NOMO-1 treated with DMSO at 0.1 percent for 48 hours (cell line): ENCODE data around the gene GPR108.
"Not testable (repeated sequence)": the region's sequence is repeated elsewhere in the genome, so short reads cannot be mapped to it uniquely, and the experiment has no call there.

Experiments
- DNase-seq: peaks from one replicate; lab custom pipeline; 2025; ENCODE audit not compliant: unreplicated experiment; lab: John Stamatoyannopoulos, UW

GPR108 gene

DNA sequence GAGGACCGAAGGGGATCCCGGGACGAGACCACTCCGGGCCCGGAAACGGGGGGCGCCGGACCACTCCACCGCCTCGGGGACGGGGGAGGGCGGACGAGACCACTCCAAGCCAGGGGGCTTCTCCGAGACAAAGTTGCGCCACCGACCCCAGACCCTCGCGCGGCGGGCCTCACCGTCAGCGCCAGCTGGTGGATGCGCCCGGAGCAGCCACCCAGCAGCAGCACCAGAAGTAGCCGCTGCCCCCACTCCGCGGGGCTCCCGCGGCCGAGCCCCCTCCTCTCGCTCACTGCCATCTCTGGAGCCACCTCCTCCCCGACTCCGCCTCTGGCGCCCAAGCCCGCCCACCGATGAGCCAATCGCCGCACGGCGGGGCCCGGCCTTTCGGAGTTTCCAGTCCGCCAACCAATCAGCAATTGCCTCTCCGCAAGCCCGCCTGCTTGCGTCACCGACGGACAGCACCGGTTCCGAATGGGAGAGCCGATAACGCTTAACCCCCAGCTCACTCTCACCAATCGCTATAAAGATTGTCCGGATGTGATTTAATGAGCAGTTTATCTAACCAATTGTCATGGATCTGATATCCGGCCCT lies at the start of gene GPR108:
Gene GPR108, minus strand, starts transcription at position 297 of the 589 bp plus-strand sequence. Its CDS starts 4 bp downstream, at position 293.
- peak; percentile 100 for DNase-seq

DNA sequence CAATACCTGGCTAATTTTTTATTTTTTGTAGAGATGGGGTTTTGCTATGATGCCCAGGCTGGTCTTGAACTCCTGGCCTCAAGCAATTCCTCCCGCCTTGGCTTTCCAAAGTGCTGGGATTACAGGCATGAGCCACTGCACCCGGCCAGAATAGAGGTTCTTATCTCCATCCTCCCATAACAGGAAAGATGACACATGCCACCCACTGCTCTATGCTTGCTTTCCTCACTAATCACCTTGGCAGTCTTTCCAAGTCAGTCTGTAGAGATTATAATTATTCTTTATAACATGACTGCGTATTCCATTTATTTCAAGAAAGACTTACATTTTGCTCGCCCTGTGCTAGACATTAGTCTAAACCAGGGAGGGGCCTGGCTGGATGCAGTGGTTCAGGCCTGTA lies 41.8 kb upstream of the GPR108 start:
- no peak for DNase-seq

DNA sequence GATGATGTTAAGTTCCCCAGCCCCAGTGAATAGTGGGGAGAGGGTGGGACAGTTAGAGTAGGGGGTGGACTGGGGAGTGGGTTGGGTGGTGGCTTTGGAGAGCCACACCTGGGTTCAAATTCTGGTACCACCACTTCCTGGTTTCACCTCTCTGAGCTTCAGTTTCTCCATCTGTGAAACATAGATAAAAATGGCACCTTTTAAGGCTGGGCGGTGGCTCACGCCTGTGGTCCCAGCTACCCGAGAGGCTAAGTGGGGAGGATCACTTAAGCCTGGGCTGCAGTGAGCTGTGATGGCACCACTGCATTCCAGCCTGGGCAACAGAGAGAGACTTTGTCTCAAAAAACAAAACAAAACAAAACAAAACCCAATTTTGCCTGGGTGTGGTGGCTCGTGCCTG lies 41.0 kb upstream of the GPR108 start:
- DNase-seq, result no peak

DNA sequence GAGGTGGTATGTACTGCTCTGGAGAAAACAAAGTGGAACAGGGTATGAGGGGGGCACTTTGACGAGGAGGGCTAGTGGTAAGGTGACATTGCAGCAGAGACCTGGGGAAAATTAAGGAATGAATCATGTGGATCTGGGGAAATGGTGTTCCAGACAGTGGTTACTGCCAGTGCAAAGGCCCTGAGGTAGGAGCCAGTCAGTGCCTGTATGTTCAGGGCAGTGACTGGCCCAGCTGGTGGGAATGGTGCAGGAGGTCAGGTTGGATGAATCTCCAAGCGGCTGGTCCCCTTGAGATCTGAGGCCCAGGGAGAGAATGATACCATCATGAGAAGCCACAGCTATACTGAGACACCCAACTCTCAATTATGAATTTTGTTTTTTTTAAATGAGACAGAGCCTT lies 40.1 kb upstream of the GPR108 start:
- DNase-seq, result no peak

DNA sequence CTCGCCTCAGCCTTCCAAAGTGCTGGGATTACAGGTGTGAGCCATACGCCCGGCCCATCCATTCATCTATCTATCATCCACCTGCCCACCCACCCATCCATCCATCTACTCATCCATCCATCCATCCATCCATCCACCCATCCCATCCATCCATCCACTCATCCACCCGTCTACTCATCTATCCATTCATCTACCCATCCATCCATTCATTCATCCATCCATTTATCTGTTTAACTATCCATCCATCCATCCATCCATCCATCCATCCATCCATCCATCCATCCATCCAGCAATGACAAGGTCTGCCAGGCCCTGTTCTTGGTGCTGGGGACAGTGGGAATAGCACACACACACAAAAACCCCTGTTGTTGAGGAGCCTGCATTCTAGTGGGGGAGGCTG lies 39.6 kb upstream of the GPR108 start:
- DNase-seq, result no peak

DNA sequence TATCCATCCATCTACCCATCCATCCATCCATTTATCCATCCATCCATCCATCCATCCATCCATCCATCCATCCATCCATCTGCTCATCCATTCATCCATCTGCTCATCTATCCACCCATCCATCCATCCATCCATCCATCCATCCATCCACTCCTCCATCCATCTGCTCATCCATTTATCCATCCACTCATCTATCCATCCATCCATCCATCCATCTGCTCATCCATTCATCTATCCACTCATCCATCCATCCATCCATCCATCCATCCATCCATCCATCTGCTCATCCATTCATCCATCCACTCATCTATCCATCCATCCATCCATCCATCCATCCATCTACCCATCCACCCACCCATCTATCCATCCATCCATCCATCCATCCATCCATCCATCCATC lies 38.7 kb upstream of the GPR108 start:
- not testable (repeated sequence) for DNase-seq

DNA sequence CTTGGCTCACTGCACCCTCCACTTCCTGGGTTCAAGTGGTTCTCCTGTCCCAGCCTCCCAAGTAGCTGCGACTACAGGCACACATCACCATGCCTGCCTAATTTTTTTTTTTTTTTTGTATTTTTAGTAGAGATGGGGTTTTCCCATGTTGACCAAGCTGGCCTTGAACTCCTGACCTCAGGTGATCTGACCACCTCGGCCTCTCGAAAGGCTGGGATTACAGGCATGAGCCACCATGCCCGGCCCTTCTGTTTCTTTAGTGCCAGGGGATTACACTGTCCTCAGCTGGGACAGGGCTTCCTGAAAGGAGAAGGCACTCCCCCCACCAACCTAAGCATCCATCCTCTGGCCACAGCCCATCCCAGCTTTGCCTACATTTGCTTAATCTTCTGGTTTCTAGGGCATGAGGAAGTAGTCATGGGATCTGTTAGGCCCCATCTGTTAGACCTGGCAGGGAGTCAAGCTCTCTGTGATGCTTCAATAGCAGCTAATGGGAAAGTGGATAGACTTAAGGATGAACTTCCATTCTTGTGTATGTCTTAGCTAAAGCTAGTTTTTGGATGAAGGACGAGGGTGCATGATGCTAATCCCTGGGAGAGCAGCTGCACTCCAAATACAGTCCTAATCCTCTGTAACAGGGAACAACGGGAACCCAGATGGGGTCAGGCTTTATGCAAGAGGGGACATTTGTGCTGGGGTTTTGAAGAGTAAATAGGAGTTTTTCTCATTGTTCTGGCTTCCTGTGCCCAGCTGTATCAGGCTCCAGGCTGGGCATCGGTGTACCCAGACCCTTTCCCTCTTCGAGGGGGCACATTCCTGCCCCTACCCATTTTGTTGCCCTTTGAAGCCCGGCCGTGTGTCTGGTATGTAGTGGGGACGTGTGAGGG lies 37.7 kb upstream of the GPR108 start:
- DNase-seq, result no peak

DNA sequence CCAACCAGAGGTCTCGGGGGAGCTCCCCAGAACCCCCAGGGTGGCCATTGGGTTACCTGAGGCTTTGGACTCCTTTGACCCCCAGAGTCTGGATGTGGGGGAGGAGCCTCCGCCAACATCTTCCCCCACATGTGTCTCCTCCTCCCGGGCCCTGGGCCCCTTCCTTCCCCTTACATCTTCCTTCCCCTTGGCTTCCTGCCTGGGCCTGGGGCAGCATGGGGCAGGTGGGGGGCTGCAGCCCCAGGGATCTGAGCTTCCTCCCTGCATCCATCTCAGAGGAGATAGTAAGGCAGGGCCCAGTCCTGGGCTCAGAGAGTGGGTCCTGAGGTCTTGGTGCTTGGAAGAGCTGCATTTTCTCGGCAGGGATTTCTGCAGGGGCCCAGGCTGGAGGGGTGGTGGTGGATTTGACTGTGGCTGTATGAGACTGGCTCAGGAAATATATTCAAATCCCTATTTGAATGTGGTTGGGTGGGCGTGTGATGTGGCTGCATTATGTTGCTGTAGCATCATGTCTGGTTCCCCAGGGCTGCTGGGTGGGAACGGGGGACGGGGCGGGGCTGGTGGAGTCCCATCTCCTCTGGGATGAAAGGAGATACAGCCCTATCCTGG lies 36.0 kb upstream of the GPR108 start:
- DNase-seq, result peak; percentile 54

DNA sequence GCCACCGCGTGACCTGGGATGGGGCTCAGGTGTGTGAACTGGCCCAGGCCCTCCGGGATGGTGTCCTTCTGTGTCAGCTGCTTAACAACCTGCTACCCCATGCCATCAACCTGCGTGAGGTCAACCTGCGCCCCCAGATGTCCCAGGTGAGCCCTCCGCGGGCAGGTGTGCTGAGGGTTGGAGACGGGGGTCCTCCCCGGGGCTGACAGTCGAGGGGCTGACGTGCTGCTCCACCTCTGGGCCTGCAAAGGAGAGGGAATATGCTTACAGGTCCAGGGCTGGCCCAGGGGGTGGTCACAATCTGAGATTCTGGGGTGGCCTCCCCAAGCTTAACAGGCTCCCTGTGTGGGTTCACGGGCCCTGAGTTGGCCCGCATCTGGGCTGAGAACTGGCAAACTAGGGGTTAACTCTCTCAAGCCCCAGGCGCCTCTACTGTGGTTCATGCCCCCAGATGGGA lies 35.5 kb upstream of the GPR108 start:
- DNase-seq, result no peak

DNA sequence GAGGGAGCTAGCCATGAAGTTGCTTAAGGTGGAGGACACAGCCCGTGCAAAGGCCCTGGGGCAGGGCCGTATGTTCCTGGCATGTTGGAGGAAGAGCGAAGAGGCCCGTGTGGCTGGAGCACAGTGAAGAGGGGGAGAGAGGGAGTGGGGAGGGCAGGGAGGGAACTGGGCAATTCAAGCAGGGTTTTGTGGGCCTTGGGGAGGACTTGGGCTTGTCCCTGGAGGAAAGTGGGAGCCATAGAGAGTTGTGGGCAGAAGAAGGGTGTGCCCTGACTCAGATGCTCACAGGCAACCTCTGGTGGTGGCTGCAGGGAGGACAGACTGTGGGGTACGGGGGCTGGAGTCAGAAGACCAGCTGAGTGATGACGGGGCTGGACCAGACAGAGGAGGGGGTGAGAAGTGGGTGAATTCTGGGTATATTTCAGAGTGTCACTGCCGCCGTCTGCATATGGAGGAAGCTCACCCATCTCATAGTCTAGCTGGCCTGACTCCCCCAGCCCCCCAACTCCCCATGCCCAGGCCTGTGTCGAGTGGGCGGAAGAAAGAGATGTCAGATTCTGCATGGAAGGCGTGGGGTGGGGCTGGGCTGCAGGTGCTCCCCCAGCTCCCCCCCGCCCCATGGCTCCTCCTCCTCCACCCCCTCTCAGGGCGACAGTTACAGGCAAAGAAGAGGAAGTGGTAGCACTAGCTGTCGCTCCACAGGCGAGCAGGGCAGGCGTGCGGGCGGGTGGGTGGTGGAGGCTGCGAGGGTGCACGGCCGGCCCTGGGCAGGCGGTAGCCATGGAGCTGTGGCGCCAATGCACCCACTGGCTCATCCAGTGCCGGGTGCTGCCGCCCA lies 34.9 kb upstream of the GPR108 start, which contains the start of gene VAV1:
Gene VAV1, plus strand, starts transcription at position 681 of the 838 bp plus-strand sequence. Its CDS starts 100 bp downstream, at position 781.
- peak; percentile 88 for DNase-seq

DNA sequence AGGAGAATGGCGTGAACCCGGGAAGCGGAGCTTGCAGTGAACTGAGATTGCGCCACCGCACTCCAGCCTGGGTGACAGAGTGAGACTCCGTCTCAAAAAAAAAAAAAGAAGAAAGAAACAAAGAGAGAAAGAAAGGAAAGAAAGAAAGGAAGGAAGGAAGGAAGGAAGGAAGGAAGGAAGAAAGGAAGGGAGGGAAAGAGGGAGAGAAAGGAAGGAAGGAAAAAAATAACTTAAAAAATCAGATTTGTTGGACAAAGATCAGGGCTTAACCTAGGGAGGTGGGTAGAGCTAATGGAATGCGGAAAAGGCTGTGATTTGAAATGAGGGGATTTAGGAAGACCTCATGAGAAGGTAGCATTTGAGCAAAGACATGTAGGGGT lies 34.3 kb upstream of the GPR108 start:
- not testable (repeated sequence) for DNase-seq

DNA sequence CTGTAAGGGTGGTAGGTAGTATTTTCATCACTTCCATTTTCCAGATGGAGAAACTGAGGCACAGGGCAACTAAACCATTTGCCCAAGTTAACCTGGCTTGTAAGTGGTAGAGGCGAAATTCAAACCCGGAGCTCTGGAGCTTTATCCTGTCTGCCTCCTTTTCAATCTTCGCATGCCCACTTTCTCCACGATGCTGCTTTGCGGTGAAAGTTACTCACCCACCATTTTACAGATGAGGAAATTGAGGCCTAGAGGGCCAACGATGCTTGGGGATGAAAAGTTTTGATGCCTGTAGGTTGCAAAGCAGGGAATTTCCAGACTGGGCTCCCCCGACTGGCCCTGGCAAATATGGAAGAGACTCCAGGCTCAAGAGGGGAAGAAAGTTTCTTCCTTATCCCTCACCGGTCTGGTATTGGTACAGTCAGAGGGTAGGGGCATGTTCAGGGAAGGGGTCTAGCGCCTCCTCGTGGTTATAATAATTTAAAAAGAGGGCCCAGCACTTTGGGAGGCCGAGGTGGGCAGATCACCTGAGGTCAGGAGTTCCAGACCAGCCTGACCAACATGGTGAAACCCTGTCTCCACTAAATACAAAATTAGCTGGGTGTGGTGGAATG lies 31.7 kb upstream of the GPR108 start:
- DNase-seq, result peak; percentile 16

DNA sequence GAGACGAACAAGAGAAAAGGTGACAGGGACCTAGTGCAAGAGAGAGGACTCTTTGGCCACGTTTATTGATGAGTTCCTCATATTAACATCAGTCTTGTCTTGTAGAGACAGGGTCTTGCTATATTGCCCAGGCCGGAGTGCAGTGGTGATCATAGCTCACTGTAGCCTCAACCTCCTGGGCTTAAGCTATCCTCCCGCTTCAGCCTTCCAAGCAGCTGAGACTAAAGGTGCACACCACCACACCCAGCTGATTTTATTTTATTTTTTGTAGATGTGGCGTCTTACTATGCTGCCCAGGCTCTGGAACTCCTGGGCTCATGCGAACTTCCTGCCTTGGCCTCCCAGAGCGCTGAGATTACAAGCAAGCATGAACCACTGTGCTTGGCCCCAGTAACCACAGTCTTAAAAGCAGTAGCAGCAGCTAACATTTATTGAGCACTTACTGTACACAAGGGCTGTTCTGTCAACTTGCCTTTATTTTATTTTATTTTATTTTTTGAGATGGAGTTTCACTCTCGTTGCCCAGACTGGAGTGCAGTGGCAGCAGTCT lies 30.9 kb upstream of the GPR108 start:
- DNase-seq, result peak; percentile 32

DNA sequence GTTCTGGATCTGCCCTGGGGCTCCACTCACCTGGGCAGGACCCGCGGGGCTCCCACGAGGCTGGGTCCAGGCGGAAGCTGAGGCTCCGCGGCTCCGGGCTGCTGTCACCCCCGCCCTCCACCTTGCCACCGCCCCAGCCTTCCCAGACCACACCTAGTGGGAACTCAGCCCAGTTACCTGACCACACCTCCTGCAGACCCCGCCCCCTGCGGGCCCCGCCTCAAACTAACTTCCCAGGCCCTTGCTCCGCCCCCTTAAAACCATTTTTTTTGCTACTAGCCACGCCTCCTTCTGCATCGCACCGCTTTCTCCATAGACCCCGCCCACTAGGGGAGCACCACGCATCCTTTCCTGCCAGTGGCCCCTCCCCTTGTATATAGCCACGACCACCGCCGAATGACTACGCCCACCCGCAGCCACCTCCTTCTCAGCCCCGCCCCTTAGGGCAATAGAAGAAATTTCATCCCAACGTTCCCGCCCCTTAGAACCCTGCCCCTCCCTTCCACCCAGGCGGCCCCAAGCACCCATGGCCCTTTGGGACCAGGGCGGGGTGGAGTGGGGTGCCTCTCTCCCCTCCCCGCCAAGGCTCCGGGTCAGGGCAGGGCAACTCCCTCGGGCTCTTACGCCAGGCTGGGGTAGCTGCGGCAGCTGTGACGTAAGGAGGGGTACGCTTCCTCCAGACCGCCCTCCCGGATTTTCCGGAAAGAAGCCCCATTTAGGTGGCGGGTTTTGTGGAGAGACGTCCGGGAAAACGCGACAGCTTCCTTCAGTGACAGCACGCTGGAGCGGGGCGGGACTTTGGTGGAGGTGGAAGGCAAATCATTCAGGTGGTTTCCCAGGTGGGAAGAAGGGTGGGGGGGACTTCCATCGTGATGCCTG lies 30.2 kb upstream of the GPR108 start, which contains the start of gene SH2D3A:
Gene SH2D3A, minus strand, starts transcription at position 79 of the 879 bp plus-strand sequence. CDS start 3,687 bp downstream, outside the sequence.
- peak; percentile 88 for DNase-seq

DNA sequence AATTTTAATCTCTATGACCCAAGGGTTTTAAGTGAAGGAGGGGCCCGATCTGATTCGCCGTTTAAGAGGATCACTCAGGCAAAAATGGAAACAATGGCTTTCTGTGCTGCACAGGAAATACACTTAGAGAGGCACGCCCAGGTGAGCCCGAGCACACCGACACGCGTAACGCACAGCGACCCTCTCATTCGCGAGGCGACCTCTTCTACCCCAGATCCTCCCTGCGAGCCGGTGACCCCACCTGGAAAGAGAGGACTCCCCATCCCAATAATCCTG lies 29.6 kb upstream of the GPR108 start:
- no peak for DNase-seq

DNA sequence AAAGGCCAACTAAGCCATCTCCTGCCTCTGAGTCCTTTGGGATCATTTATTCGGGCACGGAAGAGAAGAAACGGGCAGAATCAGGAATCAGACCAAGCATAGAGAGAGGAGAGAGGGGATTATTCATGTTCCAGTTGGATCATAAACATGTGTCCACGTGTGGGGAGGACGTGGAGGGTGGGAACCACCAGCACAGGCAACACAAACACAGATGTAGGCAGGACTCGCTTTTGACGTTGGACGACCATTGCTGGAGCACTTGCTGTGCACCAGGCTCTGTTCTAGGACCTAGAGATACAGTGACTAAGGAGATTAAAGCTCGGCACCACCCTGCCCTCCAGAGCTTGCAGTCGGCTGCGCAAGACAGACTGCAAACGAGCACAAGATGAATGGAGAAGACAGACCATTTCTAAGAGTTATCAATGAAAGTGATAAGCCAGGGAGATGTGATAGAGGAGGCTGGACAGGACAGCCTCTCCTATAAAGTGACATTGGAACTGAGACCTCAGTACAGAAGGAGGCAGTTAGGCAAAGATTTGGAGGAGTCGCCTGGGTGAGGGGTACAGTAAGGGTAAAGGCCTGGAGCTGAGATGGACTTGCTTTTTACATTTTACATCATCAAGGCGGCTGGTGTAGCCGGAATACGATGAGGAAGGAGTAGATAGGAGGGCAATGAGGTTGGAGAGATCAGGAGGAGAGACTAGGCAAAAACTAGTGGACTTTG lies 29.1 kb upstream of the GPR108 start:
- no peak for DNase-seq

DNA sequence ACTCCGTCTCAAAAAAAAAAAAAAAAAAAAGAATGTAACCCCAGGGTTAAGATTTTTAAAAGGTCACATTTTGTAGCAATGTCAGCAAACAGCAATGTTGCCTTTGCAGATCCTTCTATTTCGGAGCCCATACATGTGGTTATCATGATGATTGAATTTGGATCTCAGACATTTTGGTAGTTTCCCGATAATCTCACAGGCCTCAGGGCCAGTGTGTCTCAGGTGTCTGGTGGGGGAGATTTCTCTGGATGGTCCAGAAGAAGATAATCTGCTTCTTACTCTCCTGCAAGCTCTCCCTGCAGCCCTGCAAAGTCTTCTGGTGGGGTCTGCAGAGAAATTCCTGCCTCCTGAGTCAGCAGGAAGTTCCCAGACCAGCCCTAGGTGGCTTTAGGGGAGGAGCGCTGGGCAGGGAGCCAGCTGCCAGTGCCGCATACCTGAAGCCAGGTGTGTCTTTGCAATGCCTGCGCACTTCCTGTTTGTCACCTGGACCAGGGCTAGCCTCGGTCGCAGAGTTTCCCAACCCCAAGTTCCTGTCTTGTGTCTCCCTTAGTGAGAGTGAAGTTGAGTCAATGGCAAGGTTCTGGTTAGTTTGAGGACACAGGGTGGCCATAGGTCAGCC lies 28.5 kb upstream of the GPR108 start:
- no peak for DNase-seq

DNA sequence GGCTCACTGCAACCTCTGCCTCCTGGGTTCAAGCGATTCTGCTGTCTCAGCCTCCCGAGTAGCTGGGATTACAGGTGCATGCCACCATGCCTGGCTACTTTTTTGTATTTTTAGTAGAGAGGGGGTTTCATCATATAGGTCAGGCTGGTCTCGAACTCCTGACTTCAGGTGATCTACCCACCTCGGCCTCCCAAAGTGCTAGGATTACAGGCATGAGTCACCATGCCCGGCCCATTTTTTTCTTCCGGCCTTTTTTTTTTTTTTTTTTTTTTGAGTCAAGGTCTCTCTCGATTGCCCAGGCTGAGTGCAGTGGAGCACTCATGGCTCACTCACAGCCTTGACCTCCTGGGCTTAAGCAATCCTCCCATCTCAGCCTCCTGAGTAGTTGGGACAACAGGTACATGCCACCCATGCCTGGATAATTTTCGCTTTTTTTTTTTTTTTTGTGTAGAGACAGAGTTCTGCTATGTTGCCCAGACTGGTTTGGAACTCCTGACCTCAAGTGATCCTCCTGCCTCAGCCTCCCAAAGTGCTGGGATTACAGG lies 24.9 kb upstream of the GPR108 start:
- not testable (repeated sequence) for DNase-seq
